HL-60 (cell line): ENCODE measurements around the gene DYRK1A.

Experiments
- DNase-seq, 2 experiments: peaks; one replicate each; pipeline ENCODE4 v3.0.0-alpha.2; 2010 to 2020; ENCODE audit warnings: low read depth in 1 of 2, low spot score in 1 of 2
- H3K27ac ChIP-seq: fragments of 250-450 bp; sonication (Bioruptor Pico); replicated peaks from 2 replicates; pipeline ENCODE4 v1.5.1; 2020; ENCODE audit warnings: mild to moderate bottlenecking, moderate library complexity
- H3K27me3 ChIP-seq: fragments of 250-450 bp; sonication (Bioruptor Pico); 2 replicates; pipeline ENCODE4 v1.5.1; 2021; ENCODE audit warnings: mild to moderate bottlenecking, moderate library complexity; ENCODE audit not compliant: insufficient read depth, poor library complexity, severe bottlenecking
- H3K4me3 ChIP-seq: replicated peaks from 2 replicates; pipeline ENCODE4 v1.5.1; 2011; ENCODE audit warnings: mild to moderate bottlenecking, control low read depth, low read length; ENCODE audit not compliant: insufficient read depth
- GABPA ChIP-seq: IDR thresholded peaks from 2 replicates; pipeline ENCODE4 v1.6.1; 2012; ENCODE audit warnings: low read depth
- POLR2AphosphoS5 ChIP-seq: IDR thresholded peaks from 2 replicates; pipeline ENCODE4 v1.6.1; 2012; ENCODE audit warnings: low read depth
- SPI1 ChIP-seq: IDR thresholded peaks from 2 replicates; pipeline ENCODE4 v1.6.1; 2012; ENCODE audit warnings: low read depth, mild to moderate bottlenecking, borderline replicate concordance
- TF ChIP-seq, protein P1 (sequence below): IDR thresholded peaks from one replicate; pipeline ENCODE4 v1.5.1; 2011; ENCODE audit warnings: low read length, control low read depth, inconsistent platforms; ENCODE audit not compliant: insufficient read depth
- TF ChIP-seq, protein P2 (sequence below): IDR thresholded peaks from 2 replicates; pipeline ENCODE4 v1.6.1; 2012; ENCODE audit warnings: low read depth; ENCODE audit not compliant: insufficient replicate concordance

Gene DYRK1A

DNA sequence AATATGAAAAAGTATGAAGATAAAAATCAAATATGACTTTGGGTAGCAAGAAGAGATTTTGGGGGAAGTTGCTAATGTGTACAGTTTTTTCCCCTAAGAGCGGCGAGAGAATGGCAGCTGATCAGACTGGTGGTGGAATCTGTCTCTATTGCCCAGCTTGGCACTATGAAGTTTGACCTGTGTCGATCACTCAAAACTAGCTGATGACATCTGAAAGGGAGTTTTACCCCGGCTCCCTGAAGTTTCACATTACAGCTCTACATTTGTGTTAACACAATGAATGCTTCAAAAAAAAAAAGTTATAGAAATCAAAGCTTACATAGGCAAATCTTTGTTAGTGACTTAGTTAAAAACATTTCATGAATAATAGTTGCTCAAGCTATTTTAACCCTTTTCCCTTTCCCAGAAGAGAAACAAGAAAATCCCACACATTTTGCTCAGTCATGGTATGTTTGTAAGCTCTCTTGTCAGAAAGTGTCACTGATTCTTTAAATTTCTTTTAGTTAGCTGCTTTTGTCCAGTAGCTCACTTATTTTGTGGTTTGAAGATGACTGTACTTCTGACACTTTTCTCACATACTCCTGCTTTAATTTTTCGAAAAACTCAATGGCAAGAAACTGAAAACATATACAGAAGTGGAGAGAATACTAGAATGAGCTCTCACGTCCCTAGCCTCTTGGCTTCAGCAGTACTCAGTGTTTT, 41.3 kb downstream of the DYRK1A start:
- Histone ChIP-seq H3K27ac (no peak overlapping the region), H3K4me3 (no peak overlapping the region), H3K27me3 (no peaks in the 10 kb centered on the region)
- no peak for DNase-seq
- TF ChIP-seq GABPA (no peak), POLR2AphosphoS5 (no peak), SPI1 (no peak)
- TF ChIP-seq, protein P1, sequence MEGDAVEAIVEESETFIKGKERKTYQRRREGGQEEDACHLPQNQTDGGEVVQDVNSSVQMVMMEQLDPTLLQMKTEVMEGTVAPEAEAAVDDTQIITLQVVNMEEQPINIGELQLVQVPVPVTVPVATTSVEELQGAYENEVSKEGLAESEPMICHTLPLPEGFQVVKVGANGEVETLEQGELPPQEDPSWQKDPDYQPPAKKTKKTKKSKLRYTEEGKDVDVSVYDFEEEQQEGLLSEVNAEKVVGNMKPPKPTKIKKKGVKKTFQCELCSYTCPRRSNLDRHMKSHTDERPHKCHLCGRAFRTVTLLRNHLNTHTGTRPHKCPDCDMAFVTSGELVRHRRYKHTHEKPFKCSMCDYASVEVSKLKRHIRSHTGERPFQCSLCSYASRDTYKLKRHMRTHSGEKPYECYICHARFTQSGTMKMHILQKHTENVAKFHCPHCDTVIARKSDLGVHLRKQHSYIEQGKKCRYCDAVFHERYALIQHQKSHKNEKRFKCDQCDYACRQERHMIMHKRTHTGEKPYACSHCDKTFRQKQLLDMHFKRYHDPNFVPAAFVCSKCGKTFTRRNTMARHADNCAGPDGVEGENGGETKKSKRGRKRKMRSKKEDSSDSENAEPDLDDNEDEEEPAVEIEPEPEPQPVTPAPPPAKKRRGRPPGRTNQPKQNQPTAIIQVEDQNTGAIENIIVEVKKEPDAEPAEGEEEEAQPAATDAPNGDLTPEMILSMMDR: no peak
- TF ChIP-seq, protein P2, sequence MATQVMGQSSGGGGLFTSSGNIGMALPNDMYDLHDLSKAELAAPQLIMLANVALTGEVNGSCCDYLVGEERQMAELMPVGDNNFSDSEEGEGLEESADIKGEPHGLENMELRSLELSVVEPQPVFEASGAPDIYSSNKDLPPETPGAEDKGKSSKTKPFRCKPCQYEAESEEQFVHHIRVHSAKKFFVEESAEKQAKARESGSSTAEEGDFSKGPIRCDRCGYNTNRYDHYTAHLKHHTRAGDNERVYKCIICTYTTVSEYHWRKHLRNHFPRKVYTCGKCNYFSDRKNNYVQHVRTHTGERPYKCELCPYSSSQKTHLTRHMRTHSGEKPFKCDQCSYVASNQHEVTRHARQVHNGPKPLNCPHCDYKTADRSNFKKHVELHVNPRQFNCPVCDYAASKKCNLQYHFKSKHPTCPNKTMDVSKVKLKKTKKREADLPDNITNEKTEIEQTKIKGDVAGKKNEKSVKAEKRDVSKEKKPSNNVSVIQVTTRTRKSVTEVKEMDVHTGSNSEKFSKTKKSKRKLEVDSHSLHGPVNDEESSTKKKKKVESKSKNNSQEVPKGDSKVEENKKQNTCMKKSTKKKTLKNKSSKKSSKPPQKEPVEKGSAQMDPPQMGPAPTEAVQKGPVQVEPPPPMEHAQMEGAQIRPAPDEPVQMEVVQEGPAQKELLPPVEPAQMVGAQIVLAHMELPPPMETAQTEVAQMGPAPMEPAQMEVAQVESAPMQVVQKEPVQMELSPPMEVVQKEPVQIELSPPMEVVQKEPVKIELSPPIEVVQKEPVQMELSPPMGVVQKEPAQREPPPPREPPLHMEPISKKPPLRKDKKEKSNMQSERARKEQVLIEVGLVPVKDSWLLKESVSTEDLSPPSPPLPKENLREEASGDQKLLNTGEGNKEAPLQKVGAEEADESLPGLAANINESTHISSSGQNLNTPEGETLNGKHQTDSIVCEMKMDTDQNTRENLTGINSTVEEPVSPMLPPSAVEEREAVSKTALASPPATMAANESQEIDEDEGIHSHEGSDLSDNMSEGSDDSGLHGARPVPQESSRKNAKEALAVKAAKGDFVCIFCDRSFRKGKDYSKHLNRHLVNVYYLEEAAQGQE: no peak

DNA sequence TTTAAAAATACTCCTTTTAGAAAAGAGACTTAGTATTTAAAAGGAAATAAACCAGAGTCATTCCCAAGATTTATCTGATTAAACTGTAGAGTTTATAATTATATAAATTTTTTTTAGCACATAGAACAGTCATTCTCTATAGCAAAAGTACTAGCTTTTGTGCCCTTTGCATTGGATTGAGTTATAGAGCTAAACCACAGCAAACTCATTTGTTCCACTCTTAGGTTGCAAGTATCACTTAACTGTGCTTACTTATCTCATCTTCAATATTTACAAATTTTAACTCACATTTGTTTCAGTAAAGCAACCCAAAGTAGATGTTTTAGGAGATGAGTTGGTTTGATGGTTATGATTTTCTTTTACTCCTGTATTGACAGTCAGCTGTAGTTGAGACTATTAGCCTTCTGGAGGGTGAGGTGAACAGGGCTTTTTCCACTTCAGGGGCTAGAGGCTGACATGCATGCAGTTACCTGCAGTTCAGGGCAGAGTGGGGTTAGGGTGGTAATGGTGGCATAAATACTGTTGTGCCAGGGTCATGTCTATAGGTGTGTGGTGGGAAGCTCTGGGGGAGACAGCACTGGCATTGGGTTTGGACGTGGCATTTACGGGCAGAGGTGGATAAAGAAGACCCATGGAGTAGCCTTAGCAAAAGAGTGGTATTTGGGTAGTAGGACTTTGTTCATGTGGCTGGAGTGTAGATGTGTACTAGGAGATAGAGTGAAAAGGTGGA, 42.1 kb downstream of the DYRK1A start:
- no peaks in the 10 kb centered on the region for H3K27me3 ChIP-seq
- DNase-seq: no peak
- H3K27ac ChIP-seq: no peak overlapping the region
- H3K4me3 ChIP-seq: no peak overlapping the region
- TF ChIP-seq GABPA: no peak
- TF ChIP-seq, protein P2: no peak
- no peak for TF ChIP-seq SPI1
- no peak for TF ChIP-seq POLR2AphosphoS5
- TF ChIP-seq, protein P1: no peak

DNA sequence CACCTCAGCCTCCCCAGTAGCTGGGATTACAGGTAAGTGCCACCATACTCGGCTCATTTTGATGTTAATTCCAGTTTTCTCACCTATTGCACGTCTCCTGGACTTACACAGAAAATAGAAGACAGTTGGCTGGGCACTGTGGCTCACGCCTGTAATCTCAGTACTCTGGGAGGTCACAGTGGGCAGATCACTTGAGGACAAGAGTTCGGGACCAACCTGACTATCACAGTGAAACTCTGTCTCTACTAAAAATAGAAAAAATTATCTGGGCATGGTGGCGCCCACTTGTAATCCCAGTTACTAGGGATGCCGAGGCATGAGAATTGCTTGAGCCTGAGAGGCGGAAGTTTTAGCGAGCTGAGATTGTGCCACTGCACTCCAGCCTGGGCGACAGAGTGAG, 44.1 kb downstream of the DYRK1A start:
- no peak overlapping the region for H3K4me3 ChIP-seq
- no peak for DNase-seq
- no peak for TF ChIP-seq SPI1
- TF ChIP-seq POLR2AphosphoS5: no peak
- TF ChIP-seq GABPA: no peak
- TF ChIP-seq, protein P2: no peak
- TF ChIP-seq, protein P1: no peak
- H3K27me3 ChIP-seq: no peaks in the 10 kb centered on the region
- no peak overlapping the region for H3K27ac ChIP-seq
